Omental fat pad (tissue), 4 donors: ENCODE results near the gene PDE3B. TPM values are rescaled to one million over a fixed set of nuclear protein-coding genes. Genes with fewer than 3 reads are reported as not detected.
"Not testable (repeated sequence)": the region's sequence is repeated elsewhere in the genome, so short reads cannot be mapped to it uniquely, and the experiment has no call there.

Source experiments
- ATAC-seq: fragments of 150-250 bp; one replicate; pipeline ENCODE4 v1.9.1; 2016; ENCODE audit warnings: mild to moderate bottlenecking, moderate library complexity; ENCODE audit not compliant: low FRiP score
- DNase-seq: peaks from one replicate; pipeline ENCODE4 v3.0.0-alpha.2; 2019; ENCODE audit warnings: low spot score
- total RNA-seq, 4 donors: library from RNA; depleted of rRNA; stranded (reverse); fragments of >200 nt; gene quantifications; one replicate each; pipeline ENCODE4 v1.1.0, GENCODE V29; 2016
- TF ChIP-seq, protein P1 (sequence below), 3 donors: fragments of 450-650 bp; IDR thresholded peaks; one replicate each; pipeline ENCODE4 v1.5.1; 2016 to 2017; ENCODE audit warnings: antibody characterized with exemption in 3 of 3, mild to moderate bottlenecking in 3 of 3, moderate library complexity in 2 of 3

The PDE3B gene
- total RNA-seq, 4 donors from 2014 or later: 83.7 to 194 (median 94.5) TPM

DNA sequence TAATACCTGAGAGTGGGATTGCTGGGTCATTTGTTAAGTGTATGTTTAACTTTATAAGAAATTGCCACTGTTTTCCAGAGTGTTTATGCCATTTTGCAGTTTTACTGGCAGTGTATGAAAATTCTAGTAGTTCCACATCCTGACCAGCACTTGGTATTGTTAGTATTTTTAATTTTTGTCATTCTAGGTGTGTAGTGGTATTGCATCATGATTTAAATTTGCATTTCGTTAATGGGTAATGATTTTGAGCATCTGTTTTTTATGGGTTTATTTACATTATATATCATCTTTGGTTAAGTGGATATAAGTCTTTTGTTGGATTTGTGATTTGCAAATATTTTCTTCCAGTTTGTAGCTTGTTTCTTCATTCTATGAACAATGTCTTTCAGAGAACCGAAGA, 34.7 kb downstream of the PDE3B start:
- TF ChIP-seq, protein P1, sequence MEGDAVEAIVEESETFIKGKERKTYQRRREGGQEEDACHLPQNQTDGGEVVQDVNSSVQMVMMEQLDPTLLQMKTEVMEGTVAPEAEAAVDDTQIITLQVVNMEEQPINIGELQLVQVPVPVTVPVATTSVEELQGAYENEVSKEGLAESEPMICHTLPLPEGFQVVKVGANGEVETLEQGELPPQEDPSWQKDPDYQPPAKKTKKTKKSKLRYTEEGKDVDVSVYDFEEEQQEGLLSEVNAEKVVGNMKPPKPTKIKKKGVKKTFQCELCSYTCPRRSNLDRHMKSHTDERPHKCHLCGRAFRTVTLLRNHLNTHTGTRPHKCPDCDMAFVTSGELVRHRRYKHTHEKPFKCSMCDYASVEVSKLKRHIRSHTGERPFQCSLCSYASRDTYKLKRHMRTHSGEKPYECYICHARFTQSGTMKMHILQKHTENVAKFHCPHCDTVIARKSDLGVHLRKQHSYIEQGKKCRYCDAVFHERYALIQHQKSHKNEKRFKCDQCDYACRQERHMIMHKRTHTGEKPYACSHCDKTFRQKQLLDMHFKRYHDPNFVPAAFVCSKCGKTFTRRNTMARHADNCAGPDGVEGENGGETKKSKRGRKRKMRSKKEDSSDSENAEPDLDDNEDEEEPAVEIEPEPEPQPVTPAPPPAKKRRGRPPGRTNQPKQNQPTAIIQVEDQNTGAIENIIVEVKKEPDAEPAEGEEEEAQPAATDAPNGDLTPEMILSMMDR (IDR thresholded peaks at IDR 0.05): no peak

DNA sequence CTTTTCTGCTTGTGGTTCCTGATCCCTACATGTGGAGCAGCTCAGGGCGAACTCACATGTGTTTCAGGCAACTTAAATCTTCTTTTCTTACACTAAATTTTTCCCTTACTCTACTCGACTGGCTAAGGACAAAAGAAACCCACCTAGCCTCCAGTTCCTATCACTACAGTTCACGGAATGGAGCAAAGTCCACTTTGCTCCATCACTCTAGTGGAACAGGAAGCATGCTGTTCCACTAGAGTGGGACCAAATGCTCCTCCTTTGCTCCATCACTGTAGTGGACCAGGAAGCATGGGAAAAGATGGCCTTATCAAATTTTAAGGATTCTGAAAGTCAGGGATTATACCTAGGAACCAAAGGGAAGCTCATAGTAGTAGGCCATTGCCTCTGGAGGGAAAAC, 36.1 kb downstream of the PDE3B start:
- DNase-seq (no peak), ATAC-seq (no peak)
- TF ChIP-seq, protein P1 (IDR thresholded peaks at IDR 0.05): no peak

More for the DNA sequence above, 34.7 kb downstream of the PDE3B start:
- DNase-seq (no peak), ATAC-seq (no peak)

DNA sequence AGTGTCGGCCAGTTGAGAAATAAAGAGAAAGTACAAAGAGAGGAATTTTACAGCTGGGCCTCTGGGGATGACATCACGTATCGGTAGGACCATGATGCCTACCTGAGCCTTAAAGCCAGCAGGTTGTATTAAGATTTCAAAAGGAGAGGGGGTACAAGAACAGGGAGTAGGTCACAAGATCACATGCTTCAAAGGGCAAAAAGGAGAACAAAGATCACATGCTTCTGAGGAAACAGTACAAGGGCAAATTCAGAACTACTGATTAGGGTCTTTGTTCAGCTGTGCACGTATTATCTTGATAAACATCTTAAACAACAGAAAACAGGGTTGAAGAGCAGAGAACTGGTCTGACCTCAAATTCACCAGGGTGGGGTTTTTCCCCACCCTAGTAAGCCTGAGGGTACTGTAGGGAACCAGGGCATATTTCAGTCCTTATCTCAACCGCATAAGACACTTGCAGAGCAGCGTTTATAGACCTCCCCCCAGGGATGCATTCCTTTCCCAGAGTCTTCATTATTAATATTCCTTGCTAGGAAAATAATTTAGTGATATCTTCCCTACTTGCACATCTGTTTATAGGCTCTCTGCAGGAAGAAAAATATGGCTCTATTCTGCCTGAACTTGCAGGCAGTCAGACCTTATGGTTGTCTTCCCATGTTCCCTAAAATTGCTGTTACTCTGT, 40.8 kb downstream of the PDE3B start:
- ATAC-seq: not testable (repeated sequence)

GRCh38 chr11:14687456-14687855, 43.9 kb downstream of the PDE3B start:
- ATAC-seq (no peak), DNase-seq (no peak)
- TF ChIP-seq, protein P1 (IDR thresholded peaks at IDR 0.05): no peak

More for the DNA sequence above, 40.8 kb downstream of the PDE3B start:
- DNase-seq: not testable (repeated sequence)

DNA sequence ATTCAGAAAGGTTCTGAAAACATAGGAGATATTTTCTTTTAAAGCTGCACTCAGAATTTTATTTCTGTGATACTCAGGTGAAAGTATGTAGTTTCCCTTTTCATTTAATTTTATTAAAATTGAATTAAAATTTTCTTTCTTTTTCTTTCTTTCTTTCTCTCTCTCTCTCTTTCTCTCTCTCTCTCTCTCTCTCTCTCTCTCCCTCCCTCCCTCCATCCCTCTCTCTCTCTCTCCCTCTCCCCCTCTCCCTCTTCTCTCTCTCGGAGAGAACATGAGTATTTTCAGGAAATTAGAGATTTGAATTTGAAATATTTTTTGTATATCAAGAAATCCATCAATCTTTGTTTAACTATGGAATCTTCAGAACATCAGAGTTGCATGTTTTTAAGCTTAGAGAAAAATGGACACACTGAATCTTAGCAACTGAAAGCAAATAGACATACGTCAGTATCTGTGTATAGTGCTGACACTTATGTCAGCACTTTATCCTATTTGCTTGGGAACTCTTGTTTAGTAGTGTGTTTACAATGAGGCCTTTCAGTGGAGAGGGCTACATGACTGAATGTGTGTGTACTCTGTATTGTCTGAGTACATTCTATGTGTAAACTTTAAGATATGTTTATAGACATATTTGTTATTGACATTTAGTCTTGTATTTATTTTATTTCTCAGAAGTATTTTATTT, 44.5 kb downstream of the PDE3B start:
- no peak for ATAC-seq
- TF ChIP-seq, protein P1 (IDR thresholded peaks at IDR 0.05): no peak
- DNase-seq: no peak

DNA sequence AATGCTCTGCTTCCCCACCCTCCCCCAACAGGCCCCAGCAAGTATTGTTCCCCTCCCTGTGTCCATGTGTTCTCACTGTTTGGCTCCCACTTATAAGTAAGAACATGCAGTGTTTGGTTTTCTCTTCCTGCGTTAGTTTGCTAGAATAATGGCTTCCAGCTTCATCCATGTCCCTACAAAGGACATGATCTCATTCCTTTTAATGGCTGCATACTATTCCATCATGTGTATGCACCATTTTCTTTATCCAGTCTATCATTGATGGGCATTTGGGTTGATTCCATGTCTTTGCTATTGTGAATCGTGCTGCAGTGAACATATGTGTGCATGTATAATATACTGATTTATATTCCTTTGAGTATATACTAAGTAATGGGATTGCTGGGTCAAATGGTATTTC, 52.1 kb downstream of the PDE3B start:
- not testable (repeated sequence) for DNase-seq, ATAC-seq

GRCh38 chr11:14698771-14699170, 55.2 kb downstream of the PDE3B start:
- DNase-seq: no peak
- TF ChIP-seq, protein P1 (IDR thresholded peaks at IDR 0.05): no peak
- ATAC-seq: no peak

- no peak for ATAC-seq
- DNase-seq: no peak
- TF ChIP-seq, protein P1 (IDR thresholded peaks at IDR 0.05): no peak
These were observed 57.0 kb downstream of the PDE3B start for GRCh38 chr11:14700593-14700992.
